T-helper 17 cell (primary cell): ENCODE data around the gene ALG5. TPM values are rescaled to one million over a fixed set of nuclear protein-coding genes. Genes with fewer than 3 reads are reported as not detected.

Source experiments
- ATAC-seq: fragments of 150-1000 bp; cut with Tn5 transposase; 2 replicates; pipeline ENCODE4 v1.10.0; 2021; ENCODE audit warnings: mild to moderate bottlenecking, moderate library complexity
- DNase-seq, 3 donors: peaks; one replicate each; pipeline versions ENCODE4 v3.0.0 to v3.0.0-alpha.2; 2020 to 2021
- H3K9me3 ChIP-seq: one replicate; pipeline ENCODE4 v1.7.0; 2013; ENCODE audit warnings: low read length, mild to moderate bottlenecking; ENCODE audit not compliant: control insufficient read depth, poor library complexity, severe bottlenecking
- H3K27ac Mint-ChIP-seq: one replicate; pipeline ENCODE4 v1.8.0; 2022; ENCODE audit warnings: mild to moderate bottlenecking, moderate library complexity, mixed read lengths
- H3K27me3 Mint-ChIP-seq: one replicate; pipeline ENCODE4 v1.8.0; 2022; ENCODE audit warnings: mixed read lengths
- H3K36me3 Mint-ChIP-seq: one replicate; pipeline ENCODE4 v1.8.0; 2022; ENCODE audit warnings: low read depth, mixed read lengths
- H3K4me1 Mint-ChIP-seq: one replicate; pipeline ENCODE4 v1.8.0; 2022; ENCODE audit warnings: mild to moderate bottlenecking, mixed read lengths
- H3K4me3 Mint-ChIP-seq: one replicate; pipeline ENCODE4 v1.8.0; 2022; ENCODE audit warnings: mild to moderate bottlenecking, moderate library complexity, mixed read lengths
- total RNA-seq, 4 donors: library from RNA in 2 of 4; stranded (reverse) in 2 of 4; gene quantifications; one replicate each; pipeline ENCODE4 v1.2.3 and lab custom pipeline; 2022 to 2026

Gene ALG5
- total RNA-seq (10 to 100 TPM; 16.9 to 18.1 TPM), total RNA-seq (lab: John Stamatoyannopoulos, UW) (21.3 to 38.8 reads per million in 2 donors)

- DNase-seq = peak; percentile 93 to 97 (median 94)
These were observed at the start of gene ALG5 for GRCh38 chr13:36999054-36999714. Gene ALG5 (minus strand): TSS chr13:36999340. CDS start chr13:36999300, 40 bp downstream.

GRCh38 chr13:37047846-37048245 is 48.7 kb upstream of the ALG5 start:
- Mint-ChIP-seq H3K27ac (no peak overlapping the region), H3K36me3 (peaks cover 4% of the 10 kb centered on the region), H3K27me3 (no peaks in the 10 kb centered on the region), H3K4me1 (peaks cover 17% of the 10 kb centered on the region), H3K4me3 (no peak overlapping the region)
- ATAC-seq (no peak), DNase-seq (no peak)
- no peaks in the 10 kb centered on the region for H3K9me3 ChIP-seq

More at GRCh38 chr13:36999054-36999714, at the start of gene ALG5:
- H3K9me3 ChIP-seq = no peaks in the 10 kb centered on the region
- Mint-ChIP-seq H3K36me3 (peaks cover 5% of the 10 kb centered on the region), H3K27me3 (no peaks in the 10 kb centered on the region), H3K4me3 (peak within 1 kb of the TSS; percentile 99), H3K27ac (peak within 1 kb of the TSS; percentile 100), H3K4me1 (peaks cover 39% of the 10 kb centered on the region)
- peak; percentile 71 for ATAC-seq

GRCh38 chr13:37047032-37047431 is 47.9 kb upstream of the ALG5 start:
- Mint-ChIP-seq H3K4me3 (no peak overlapping the region), H3K27ac (no peak overlapping the region), H3K27me3 (no peaks in the 10 kb centered on the region), H3K4me1 (peaks cover 20% of the 10 kb centered on the region), H3K36me3 (peaks cover 11% of the 10 kb centered on the region)
- H3K9me3 ChIP-seq = no peaks in the 10 kb centered on the region
- DNase-seq (no peak), ATAC-seq (no peak)

- peaks cover 17% of the 10 kb centered on the region for H3K4me1 Mint-ChIP-seq
- peaks cover 16% of the 10 kb centered on the region for H3K36me3 Mint-ChIP-seq
- ATAC-seq = no peak
- H3K27ac Mint-ChIP-seq = no peak overlapping the region
- DNase-seq = no peak
- H3K9me3 ChIP-seq = no peaks in the 10 kb centered on the region
- H3K4me3 Mint-ChIP-seq = no peak overlapping the region
- H3K27me3 Mint-ChIP-seq = no peaks in the 10 kb centered on the region
These were observed 46.9 kb upstream of the ALG5 start for GRCh38 chr13:37046062-37046461.

GRCh38 chr13:37040789-37041188 is 41.6 kb upstream of the ALG5 start:
- DNase-seq (no peak), ATAC-seq (no peak)
- Mint-ChIP-seq H3K27me3 (no peaks in the 10 kb centered on the region), H3K4me1 (peaks cover 15% of the 10 kb centered on the region), H3K27ac (peak overlapping the region; percentile 84), H3K36me3 (peaks cover 16% of the 10 kb centered on the region), H3K4me3 (no peak overlapping the region)
- no peaks in the 10 kb centered on the region for H3K9me3 ChIP-seq

- Mint-ChIP-seq H3K4me3 (no peak overlapping the region), H3K27ac (no peak overlapping the region), H3K4me1 (peaks cover 15% of the 10 kb centered on the region), H3K36me3 (peaks cover 16% of the 10 kb centered on the region), H3K27me3 (no peaks in the 10 kb centered on the region)
- no peak for DNase-seq
- H3K9me3 ChIP-seq = no peaks in the 10 kb centered on the region
- ATAC-seq = no peak
These were observed 40.8 kb upstream of the ALG5 start for GRCh38 chr13:37039896-37040295.

- peaks cover 6% of the 10 kb centered on the region for H3K4me1 Mint-ChIP-seq
- no peak overlapping the region for H3K4me3 Mint-ChIP-seq
- no peaks in the 10 kb centered on the region for H3K9me3 ChIP-seq
- no peaks in the 10 kb centered on the region for H3K27me3 Mint-ChIP-seq
- no peak overlapping the region for H3K27ac Mint-ChIP-seq
- peaks cover 7% of the 10 kb centered on the region for H3K36me3 Mint-ChIP-seq
- no peak for ATAC-seq
- DNase-seq = no peak
These were observed 38.1 kb upstream of the ALG5 start for GRCh38 chr13:37037241-37037640.

GRCh38 chr13:37029617-37030016 is 30.5 kb upstream of the ALG5 start:
- Mint-ChIP-seq H3K4me1 (peaks cover 4% of the 10 kb centered on the region), H3K4me3 (no peak overlapping the region), H3K27me3 (no peaks in the 10 kb centered on the region), H3K27ac (no peak overlapping the region), H3K36me3 (peaks cover 5% of the 10 kb centered on the region)
- ATAC-seq = no peak
- H3K9me3 ChIP-seq = no peaks in the 10 kb centered on the region
- no peak for DNase-seq

GRCh38 chr13:37027639-37028038 is 28.5 kb upstream of the ALG5 start:
- no peaks in the 10 kb centered on the region for H3K9me3 ChIP-seq
- Mint-ChIP-seq H3K27me3 (no peaks in the 10 kb centered on the region), H3K4me1 (peaks cover 6% of the 10 kb centered on the region), H3K4me3 (no peak overlapping the region), H3K36me3 (peaks cover 12% of the 10 kb centered on the region), H3K27ac (no peak overlapping the region)
- no peak for DNase-seq
- no peak for ATAC-seq

- Mint-ChIP-seq H3K27me3 (no peaks in the 10 kb centered on the region), H3K4me3 (no peak overlapping the region), H3K4me1 (peaks cover 3% of the 10 kb centered on the region), H3K36me3 (peaks cover 10% of the 10 kb centered on the region), H3K27ac (no peak overlapping the region)
- no peak for ATAC-seq
- H3K9me3 ChIP-seq = no peaks in the 10 kb centered on the region
- no peak for DNase-seq
These were observed 27.6 kb upstream of the ALG5 start for GRCh38 chr13:37026771-37027170.

- ATAC-seq (no peak), DNase-seq (no peak)
- H3K27me3 Mint-ChIP-seq = no peaks in the 10 kb centered on the region
- H3K36me3 Mint-ChIP-seq = peaks cover 10% of the 10 kb centered on the region
- H3K27ac Mint-ChIP-seq = peak overlapping the region; percentile 59
- H3K4me1 Mint-ChIP-seq = peaks cover 2% of the 10 kb centered on the region
- no peaks in the 10 kb centered on the region for H3K9me3 ChIP-seq
- no peak overlapping the region for H3K4me3 Mint-ChIP-seq
These were observed 24.7 kb upstream of the ALG5 start for GRCh38 chr13:37023871-37024270.

GRCh38 chr13:37014609-37015008 is 15.5 kb upstream of the ALG5 start:
- no peak for DNase-seq
- no peak overlapping the region for H3K4me3 Mint-ChIP-seq
- H3K36me3 Mint-ChIP-seq = peaks cover 7% of the 10 kb centered on the region
- H3K27ac Mint-ChIP-seq = peak overlapping the region; percentile 74
- peaks cover 9% of the 10 kb centered on the region for H3K4me1 Mint-ChIP-seq
- ATAC-seq = no peak
- H3K9me3 ChIP-seq = no peaks in the 10 kb centered on the region
- H3K27me3 Mint-ChIP-seq = no peaks in the 10 kb centered on the region

GRCh38 chr13:37011788-37012187 is 12.6 kb upstream of the ALG5 start:
- no peaks in the 10 kb centered on the region for H3K27me3 Mint-ChIP-seq
- peak overlapping the region; percentile 75 for H3K27ac Mint-ChIP-seq
- H3K36me3 Mint-ChIP-seq = peaks cover 13% of the 10 kb centered on the region

GRCh38 chr13:37011002-37011401 is 11.9 kb upstream of the ALG5 start:
- H3K9me3 ChIP-seq = no peaks in the 10 kb centered on the region
- DNase-seq (no peak), ATAC-seq (no peak)
- Mint-ChIP-seq H3K4me3 (no peak overlapping the region), H3K4me1 (peaks cover 9% of the 10 kb centered on the region), H3K27me3 (no peaks in the 10 kb centered on the region), H3K36me3 (peaks cover 13% of the 10 kb centered on the region), H3K27ac (peak overlapping the region; percentile 75)

More at GRCh38 chr13:37011788-37012187, 12.6 kb upstream of the ALG5 start:
- H3K9me3 ChIP-seq = no peaks in the 10 kb centered on the region
- ATAC-seq (no peak), DNase-seq (no peak)
- no peak overlapping the region for H3K4me3 Mint-ChIP-seq
- H3K4me1 Mint-ChIP-seq = peaks cover 10% of the 10 kb centered on the region
